IPS-NIHi7 (cell line): Measurements from ENCODE around the gene PCDH11X.
"Not testable (repeated sequence)": the region's sequence is repeated elsewhere in the genome, so short reads cannot be mapped to it uniquely, and the experiment has no call there.

Source experiments
- DNase-seq: peaks from one replicate; pipeline ENCODE4 v3.0.0; 2012; ENCODE audit warnings: mixed read lengths; ENCODE audit errors: extremely low spot score

The PCDH11X gene, protein sequence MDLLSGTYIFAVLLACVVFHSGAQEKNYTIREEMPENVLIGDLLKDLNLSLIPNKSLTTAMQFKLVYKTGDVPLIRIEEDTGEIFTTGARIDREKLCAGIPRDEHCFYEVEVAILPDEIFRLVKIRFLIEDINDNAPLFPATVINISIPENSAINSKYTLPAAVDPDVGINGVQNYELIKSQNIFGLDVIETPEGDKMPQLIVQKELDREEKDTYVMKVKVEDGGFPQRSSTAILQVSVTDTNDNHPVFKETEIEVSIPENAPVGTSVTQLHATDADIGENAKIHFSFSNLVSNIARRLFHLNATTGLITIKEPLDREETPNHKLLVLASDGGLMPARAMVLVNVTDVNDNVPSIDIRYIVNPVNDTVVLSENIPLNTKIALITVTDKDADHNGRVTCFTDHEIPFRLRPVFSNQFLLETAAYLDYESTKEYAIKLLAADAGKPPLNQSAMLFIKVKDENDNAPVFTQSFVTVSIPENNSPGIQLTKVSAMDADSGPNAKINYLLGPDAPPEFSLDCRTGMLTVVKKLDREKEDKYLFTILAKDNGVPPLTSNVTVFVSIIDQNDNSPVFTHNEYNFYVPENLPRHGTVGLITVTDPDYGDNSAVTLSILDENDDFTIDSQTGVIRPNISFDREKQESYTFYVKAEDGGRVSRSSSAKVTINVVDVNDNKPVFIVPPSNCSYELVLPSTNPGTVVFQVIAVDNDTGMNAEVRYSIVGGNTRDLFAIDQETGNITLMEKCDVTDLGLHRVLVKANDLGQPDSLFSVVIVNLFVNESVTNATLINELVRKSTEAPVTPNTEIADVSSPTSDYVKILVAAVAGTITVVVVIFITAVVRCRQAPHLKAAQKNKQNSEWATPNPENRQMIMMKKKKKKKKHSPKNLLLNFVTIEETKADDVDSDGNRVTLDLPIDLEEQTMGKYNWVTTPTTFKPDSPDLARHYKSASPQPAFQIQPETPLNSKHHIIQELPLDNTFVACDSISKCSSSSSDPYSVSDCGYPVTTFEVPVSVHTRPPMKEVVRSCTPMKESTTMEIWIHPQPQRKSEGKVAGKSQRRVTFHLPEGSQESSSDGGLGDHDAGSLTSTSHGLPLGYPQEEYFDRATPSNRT (N-terminal part only)

DNA sequence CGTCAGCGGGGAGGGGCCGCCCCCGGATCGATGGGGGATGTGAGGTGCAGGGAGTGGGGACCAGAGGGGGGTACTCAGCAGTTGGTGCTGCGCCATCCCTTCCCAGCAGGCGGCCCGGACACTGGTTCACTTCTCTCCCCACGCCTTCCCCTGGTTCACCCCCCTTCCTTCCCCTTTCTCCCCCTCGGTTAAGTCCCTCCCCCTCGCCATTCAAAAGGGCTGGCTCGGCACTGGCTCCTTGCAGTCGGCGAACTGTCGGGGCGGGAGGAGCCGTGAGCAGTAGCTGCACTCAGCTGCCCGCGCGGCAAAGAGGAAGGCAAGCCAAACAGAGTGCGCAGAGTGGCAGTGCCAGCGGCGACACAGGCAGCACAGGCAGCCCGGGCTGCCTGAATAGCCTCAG, at the start of gene PCDH11X:
Gene PCDH11X (plus strand): TSS at position 241 of the 400 bp plus-strand sequence. CDS start 56,130 bp downstream, outside the sequence.
- DNase-seq: not testable (repeated sequence)

DNA sequence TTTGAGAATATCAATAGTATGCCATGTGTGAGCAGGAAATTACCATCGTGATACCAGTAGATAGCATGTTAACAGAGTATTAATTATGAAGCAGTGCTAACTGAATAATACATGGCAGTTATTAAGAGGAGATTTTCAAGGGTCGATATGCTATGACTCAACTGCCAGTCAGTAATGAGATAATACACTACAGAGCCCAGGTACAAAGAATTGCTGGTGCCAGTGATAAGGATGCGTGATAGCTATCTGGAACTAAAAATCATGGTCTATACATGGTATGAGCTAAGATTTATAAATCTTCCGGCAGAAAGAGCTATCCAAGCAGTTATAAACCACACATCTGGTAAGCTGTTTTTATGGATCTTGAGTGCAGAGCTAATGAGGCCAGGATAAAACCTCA, 31.7 kb upstream of the PCDH11X start:
- not testable (repeated sequence) for DNase-seq

- DNase-seq: not testable (repeated sequence)
Measured at GRCh38 chrX:91753022-91753421, 26.2 kb upstream of the PCDH11X start.

DNA sequence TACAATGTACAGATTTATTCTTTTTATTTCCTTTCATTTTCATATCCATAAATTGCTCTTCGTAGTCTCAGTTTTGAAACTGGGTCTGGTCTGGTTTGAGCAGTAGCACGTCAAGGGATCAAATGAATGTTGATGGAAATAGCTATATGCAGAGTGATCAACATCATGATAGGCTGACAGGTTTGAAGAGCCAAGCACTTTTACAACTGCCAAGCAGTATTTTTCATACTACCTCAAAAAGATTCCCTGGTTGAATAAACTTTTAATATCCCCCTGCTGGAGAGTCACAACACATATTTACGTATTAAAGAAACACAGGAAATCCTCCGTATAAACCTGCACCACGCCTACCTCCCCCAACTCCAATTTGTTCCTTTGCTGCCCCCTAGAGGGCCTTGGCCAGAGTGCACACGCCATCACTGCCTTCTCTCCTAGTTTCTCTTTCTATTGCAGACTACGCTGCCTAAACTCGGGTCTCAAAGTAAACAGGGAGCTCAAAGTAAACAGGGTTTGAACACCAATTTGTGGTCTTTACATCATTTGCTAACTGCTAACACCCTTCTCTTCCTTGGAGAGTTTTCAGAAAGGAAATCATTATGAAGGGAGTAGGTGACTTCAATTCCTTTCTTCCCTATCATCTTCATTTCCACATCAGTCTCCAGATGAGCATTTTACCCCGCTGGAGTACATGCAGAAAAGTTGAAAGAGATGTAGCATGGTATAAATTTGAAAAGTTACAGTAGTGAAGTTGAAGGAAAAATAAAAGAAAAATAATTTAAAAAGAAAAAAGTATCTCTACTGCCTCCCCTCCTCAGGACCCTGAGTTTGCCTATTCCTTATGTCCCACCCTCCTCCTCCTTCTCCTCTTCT, 8.3 kb upstream of the PCDH11X start:
- DNase-seq: not testable (repeated sequence)

- not testable (repeated sequence) for DNase-seq
Measured at GRCh38 chrX:91773943-91774342, 5.2 kb upstream of the PCDH11X start.

GRCh38 chrX:91780008-91780407, 833 bp downstream of the PCDH11X start:
- DNase-seq: not testable (repeated sequence)

DNA sequence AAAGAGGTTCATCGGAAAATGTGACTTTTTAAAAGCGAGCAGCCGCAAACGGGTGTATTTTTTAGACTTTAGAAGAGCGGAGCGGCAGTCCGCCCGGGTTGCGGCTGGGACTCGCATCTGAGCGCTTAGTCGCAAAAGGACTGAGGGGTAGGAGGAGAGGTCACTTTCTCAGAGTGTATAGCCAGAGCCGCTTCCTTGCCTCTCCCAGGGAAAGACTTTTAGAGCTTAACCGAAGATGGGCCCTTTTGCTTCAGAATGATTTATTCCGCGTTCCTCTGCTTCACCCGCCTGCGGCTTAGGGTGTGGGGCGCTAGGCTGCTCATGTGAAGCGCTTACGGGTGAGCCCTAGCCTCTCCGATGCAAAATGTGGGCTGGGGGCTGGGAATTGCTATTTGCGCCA, 1.5 kb downstream of the PCDH11X start:
- DNase-seq: peak; percentile 6

DNA sequence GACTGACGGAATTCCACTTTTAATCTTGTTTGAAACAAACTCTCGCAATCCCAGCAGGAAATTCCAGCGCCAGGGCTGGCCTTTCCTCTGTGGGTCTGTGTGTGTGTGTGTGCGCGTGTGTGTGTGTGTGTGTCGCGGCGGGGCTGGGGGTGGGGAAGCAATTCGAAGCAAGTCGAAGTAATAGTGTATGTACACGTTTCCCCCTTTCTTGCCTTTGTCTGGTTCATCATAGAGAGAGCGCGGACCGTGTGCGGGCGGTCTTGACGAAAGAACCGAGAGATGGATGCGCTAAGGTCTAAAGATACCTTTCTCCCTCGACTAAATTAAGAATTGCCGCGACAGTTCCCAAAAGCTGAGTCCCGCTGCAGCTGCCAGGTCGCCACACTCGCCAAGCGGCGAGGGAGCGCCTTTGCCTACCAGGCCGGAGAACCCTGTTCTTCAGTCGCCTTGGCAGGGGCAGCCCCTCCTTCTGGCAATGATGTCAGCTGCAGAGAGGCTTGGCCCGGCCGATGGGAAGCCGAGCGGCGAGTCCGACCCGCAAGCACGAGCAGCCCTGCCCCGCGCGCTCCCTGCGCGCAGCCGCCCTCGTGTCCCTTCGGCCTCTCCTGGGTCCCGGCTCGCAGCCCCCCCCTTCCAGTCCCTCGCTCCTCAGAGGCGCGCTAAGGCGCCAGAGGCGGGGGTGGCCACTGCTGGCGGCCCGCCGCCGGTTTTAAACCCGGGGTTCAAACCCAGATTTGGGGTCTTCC, 2.6 kb downstream of the PCDH11X start:
- not testable (repeated sequence) for DNase-seq

GRCh38 chrX:91782825-91783224, 3.6 kb downstream of the PCDH11X start:
- DNase-seq: not testable (repeated sequence)

DNA sequence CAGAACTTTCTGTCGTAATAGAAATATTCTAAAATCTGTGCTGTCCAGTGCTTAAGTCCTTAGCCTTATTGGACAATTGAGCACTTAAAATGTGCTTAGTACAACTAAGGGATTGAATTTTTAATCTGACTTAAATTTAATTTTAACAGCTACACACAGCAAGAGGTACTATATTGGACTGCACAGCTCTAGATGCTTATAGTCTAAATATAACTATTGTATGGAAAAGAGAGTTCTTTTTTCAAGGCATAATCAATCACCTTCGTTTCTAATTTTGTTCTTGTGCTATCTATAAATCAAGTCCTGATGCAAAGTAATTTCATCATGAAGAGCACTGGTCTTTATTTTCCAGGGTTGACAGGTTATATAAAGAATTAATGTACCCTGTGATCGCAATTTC, 38.4 kb downstream of the PCDH11X start:
- DNase-seq: not testable (repeated sequence)

- not testable (repeated sequence) for DNase-seq
Measured at GRCh38 chrX:91825321-91825720, 46.1 kb downstream of the PCDH11X start.
